GM12874 (cell line): ENCODE results near the gene CIAO2B.

Experiments
- TF ChIP-seq, protein P1 (sequence below): IDR thresholded peaks from 2 replicates; pipeline ENCODE4 v1.5.1; 2011; ENCODE audit warnings: low read depth, mild to moderate bottlenecking, control low read depth, low read length, moderate library complexity; ENCODE audit not compliant: insufficient read depth

CIAO2B gene

DNA sequence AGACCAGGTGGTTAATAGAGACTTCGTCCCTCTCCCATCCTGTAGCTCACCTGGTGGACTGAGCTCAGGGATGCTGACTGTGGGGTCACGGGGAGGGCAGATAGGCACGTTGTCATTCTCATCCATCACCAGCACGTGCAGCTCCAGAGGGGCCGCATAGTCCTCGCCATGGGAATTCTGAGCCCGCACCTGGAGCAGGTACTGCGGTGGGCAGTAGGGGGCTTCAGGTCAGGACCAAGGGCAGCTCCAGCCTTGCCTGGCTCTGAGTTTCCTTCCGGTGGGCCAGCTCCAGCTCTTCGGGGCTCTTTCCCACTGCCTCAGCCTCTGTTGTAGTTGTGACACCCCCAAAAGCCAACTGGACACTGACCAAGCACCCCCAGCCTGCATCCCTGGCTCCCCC, 21.1 kb downstream of the CIAO2B start:
- TF ChIP-seq, protein P1, sequence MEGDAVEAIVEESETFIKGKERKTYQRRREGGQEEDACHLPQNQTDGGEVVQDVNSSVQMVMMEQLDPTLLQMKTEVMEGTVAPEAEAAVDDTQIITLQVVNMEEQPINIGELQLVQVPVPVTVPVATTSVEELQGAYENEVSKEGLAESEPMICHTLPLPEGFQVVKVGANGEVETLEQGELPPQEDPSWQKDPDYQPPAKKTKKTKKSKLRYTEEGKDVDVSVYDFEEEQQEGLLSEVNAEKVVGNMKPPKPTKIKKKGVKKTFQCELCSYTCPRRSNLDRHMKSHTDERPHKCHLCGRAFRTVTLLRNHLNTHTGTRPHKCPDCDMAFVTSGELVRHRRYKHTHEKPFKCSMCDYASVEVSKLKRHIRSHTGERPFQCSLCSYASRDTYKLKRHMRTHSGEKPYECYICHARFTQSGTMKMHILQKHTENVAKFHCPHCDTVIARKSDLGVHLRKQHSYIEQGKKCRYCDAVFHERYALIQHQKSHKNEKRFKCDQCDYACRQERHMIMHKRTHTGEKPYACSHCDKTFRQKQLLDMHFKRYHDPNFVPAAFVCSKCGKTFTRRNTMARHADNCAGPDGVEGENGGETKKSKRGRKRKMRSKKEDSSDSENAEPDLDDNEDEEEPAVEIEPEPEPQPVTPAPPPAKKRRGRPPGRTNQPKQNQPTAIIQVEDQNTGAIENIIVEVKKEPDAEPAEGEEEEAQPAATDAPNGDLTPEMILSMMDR, result no peak

DNA sequence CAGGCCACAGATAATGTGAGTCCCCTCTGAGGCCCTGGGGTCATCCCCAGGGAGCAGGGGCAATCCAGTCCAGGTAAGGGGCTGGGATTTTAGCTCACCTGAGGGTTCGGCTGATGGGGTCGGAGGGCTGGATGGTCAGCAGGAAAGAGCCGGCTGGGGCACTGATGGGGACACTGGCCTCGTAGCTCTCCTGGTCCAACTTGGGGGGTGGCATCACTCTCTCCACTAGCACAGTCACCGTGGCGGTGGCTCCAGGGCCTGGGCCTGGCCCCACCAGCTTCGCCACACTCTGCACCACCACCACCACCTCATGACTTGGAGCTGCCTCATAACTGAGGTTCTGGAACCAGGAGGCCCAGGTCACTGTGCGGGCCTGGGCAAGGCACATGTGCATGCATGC, 22.4 kb downstream of the CIAO2B start:
- TF ChIP-seq, protein P1, result no peak

DNA sequence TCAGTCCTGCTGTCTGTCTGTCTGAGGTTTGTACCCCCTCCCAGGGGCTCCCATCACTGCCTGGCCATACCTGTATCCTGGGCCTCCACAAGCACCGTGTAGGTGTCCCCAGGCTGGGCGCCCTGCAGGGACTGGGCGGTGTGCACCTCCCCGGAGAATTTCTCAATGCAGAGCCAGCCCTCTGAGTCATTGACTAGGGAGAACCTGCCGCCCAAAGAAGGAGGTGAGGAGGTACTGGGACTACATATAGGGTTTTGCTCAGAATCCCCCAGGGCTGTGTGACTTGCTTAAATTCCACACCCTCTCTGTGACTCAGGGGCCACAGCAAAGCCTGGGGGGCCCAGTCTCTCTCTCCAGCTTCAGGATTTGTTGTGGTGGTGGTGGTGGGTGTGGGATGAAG, 23.1 kb downstream of the CIAO2B start:
- TF ChIP-seq, protein P1, result no peak

DNA sequence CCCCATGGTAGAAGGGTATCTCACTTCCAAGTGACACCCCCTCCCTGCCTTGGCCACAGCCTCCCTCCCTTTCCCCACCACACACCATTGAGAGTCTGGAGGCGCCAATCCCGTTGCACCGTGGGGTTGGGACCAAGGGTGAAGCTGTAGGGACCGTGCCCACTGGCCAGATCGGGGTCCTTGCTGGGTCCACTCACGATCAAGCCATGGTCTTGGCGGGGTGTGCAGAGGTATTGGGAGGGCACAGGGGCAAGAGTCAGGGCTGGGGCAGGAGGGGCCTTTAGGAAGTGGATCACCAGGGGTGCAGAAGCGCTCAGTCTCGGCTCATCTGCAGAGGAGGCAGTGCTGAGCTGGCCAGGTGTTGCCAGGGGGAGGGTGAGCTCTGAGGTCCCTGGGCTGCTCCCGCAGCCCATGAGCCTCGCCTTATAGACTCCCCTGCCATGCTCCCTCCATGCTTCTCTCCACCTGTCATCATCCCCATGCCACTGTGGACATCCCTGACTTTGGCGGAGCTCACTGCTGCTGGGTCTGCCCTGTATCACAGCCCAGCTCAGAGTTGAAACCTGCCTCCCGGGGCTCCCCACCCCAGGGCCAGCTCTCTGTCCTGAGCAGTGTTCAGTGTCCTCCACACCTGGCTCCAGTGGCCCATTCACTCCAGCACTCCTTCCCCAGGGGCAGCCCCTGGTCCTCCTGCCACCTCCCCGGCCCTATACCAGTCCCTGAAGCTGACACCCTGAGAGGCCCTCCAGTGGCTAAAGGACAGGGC, 23.8 kb downstream of the CIAO2B start:
- TF ChIP-seq, protein P1, result no peak

DNA sequence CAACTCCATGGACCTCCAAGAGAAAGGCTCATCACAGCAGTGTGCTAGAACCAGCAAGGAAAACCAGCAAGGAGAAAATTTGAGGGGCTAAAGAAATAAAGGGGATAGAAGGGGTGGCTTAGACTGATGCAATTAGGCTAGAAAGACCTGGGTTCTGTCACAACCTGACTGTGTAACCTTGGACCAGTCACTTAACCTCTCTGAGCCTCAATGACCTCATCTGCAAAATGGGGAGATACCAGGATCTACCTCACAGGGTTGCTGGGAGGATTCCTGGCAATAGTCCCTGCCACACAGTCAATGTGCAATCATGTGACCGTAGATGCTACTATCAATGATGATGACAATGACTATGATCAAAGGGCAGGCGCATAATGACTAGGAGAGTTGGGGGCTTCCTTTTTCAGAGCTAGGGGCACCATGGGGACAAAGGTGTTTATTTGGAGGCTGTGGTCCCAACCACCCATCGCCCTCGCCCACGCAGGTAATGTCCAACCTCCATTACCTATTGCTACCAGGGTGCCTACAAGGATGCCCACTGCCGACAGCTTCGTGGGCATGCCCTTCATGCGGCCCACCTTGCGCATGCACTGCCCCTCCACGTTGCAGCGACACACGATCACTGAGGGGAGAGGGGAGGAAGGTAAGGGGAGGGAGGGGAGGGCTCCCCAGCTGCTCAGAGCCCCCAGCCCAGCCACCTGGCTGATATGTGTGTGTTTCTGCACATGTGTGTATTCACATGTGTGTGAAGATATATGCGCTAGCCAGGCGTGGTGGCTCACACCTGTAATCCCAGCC, 25.2 kb downstream of the CIAO2B start:
- TF ChIP-seq, protein P1, result no peak

DNA sequence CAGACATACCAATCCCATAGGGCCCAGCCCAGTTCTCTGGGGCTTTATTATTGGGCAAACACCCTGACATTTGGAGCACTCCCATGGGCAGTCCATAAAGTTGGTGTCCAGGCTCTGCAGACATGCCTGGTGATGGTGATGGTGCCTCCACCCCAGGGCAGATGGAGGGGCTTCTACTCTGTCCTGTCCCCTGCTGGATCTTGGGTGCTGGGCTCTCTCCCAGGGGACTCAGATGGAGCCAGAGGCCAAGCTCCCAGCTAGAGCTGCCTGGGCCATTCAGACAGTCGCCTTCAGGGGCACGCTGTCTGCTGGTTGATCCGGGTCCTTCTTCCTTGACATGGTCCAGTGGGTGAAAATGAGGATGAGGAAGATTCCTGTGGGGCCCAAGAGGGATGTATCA, 26.1 kb downstream of the CIAO2B start:
- TF ChIP-seq, protein P1, result no peak

DNA sequence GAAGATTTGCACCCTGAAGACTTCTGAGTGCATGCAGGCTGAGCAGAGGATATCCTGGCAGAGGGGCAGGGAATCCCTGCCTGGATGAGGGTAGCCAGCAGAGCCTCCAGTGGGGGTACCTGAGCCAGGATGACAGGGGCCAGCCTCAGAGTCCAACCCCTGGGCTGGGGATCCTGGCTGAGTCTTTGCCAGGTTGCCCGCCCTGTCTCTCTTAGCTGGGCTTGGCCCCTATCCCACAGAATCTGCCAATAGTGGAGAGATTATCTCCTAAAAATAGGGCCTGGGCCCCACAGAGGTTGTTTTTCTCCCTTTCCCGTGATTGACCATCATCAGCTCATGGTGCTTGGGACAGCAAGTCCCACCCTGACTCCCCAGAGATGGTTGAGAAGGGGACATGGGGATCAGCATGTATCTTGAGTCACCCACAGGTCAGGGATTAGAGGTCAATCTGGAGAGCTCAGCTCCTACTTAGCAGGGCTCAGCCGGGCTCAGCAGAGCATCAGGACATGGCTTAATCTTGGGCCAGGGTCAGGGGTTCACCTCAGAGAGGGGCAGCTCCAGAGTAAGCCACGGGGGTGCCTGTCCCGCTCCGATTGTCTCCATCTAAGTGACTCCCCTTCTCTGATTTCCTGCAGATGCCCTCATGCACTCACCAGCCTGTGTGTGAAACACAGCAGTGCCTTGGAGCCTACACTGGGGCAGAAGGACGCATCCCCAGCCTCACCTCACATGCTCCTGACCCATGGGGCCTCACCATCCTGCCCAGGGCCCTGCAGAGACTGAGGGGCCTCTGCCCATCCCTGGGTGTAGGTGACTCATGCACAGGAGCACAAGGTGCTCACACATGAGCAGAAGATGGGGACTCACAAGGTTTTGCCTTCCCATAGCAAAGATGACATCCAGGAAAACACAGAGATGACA, 27.0 kb downstream of the CIAO2B start:
- TF ChIP-seq, protein P1, result no peak
